OCI-LY7 (cell line): ENCODE results near the gene TMEM214. TPM values are rescaled to one million over a fixed set of nuclear protein-coding genes. Genes with fewer than 3 reads are reported as not detected.

Experiments used
- BruUV-seq: library from RNA; stranded (reverse); fragments of 400-500 nt; replicated peaks from 2 replicates; lab custom pipeline; 2021; lab: Mats Ljungman, UMichigan
- CTCF ChIA-PET: fragments of 300-600 bp; sonication (Branson Sonifier 250); formaldehyde crosslinking; loops from one replicate; lab custom pipeline; 2022; ENCODE audit warnings: antibody characterized with exemption; ENCODE audit not compliant: unreplicated experiment; lab: Charles Lee
- POLR2A ChIA-PET: fragments of 300-600 bp; sonication (Branson Sonifier 250); formaldehyde crosslinking; loops from one replicate; lab custom pipeline; 2022; ENCODE audit warnings: antibody characterized with exemption; lab: Charles Lee
- DNase-seq: peaks from one replicate; pipeline ENCODE4 v3.0.0-alpha.2; 2015; ENCODE audit warnings: low spot score
- H2AFZ ChIP-seq: fragments of 200-600 bp; sonication (generic), shearing (Covaris generic); 2 replicates; pipeline ENCODE4 v1.6.1; 2014; ENCODE audit warnings: mild to moderate bottlenecking, antibody characterized with exemption, low read length, moderate library complexity
- H3K27ac ChIP-seq: fragments of 200-600 bp; sonication (generic); 2 replicates; pipeline ENCODE4 v1.5.1; 2014; ENCODE audit warnings: mixed run types, low read depth, mild to moderate bottlenecking, moderate library complexity, low read length, inconsistent platforms; ENCODE audit not compliant: poor library complexity, severe bottlenecking
- H3K36me3 ChIP-seq: fragments of 200-600 bp; sonication (generic); 2 replicates; pipeline ENCODE4 v1.6.1; 2014; ENCODE audit warnings: mild to moderate bottlenecking, antibody characterized with exemption, low read length, moderate library complexity, mixed read lengths; ENCODE audit not compliant: insufficient read depth
- H3K4me1 ChIP-seq: fragments of 200-600 bp; sonication (generic); 2 replicates; pipeline ENCODE4 v1.5.1; 2014; ENCODE audit warnings: mild to moderate bottlenecking, low read length; ENCODE audit not compliant: insufficient read depth, poor library complexity, severe bottlenecking
- H3K4me2 ChIP-seq: fragments of 200-600 bp; sonication (generic); 2 replicates; pipeline ENCODE4 v1.6.1; 2014; ENCODE audit warnings: mild to moderate bottlenecking, low read length
- H3K4me3 ChIP-seq: fragments of 200-600 bp; sonication (generic); 2 replicates; pipeline ENCODE4 v1.5.1; 2014; ENCODE audit warnings: mild to moderate bottlenecking, low read depth, low read length; ENCODE audit not compliant: poor library complexity, severe bottlenecking
- H3K79me2 ChIP-seq: fragments of 200-600 bp; sonication (generic); 2 replicates; pipeline ENCODE4 v1.6.1; 2016; ENCODE audit warnings: low read depth, mild to moderate bottlenecking, low read length, moderate library complexity, mixed read lengths; ENCODE audit not compliant: insufficient read depth
- H3K9me2 ChIP-seq: fragments of 200-600 bp; sonication (generic); 2 replicates; pipeline ENCODE4 v1.6.1; 2016; ENCODE audit warnings: mild to moderate bottlenecking, low read length, mixed read lengths; ENCODE audit not compliant: insufficient read depth
- H3K9me3 ChIP-seq: fragments of 200-600 bp; sonication (generic); 2 replicates; pipeline ENCODE4 v1.6.1; 2014; ENCODE audit warnings: mild to moderate bottlenecking, mixed run types, low read length, mixed read lengths
- H4K20me1 ChIP-seq: fragments of 200-600 bp; sonication (generic); 2 replicates; pipeline ENCODE4 v1.6.1; 2014; ENCODE audit warnings: mild to moderate bottlenecking, antibody characterized with exemption, low read length, moderate library complexity, mixed read lengths; ENCODE audit not compliant: insufficient read depth
- EZH2phosphoT487 ChIP-seq: fragments of 200-600 bp; sonication (generic); IDR thresholded peaks from 2 replicates; pipeline ENCODE4 v1.6.1; 2018; ENCODE audit warnings: low read depth, borderline replicate concordance, mild to moderate bottlenecking, mixed run types, antibody characterized with exemption, low read length, moderate library complexity, mixed read lengths
- intact Hi-C: fragments of 100-400 bp; cut with micrococcal nuclease; formaldehyde crosslinking; loops from one replicate; pipeline ENCODE4 v1.10.0; 2022; ENCODE audit not compliant: unreplicated experiment
- total RNA-seq, 2 experiments: library from RNA; depleted of rRNA in 1 of 2; stranded (reverse); fragments of >200 nt in 1 of 2; shearing (Covaris generic) in 1 of 2; gene quantifications; 2 replicates each; pipeline ENCODE4 v1.2.3, GENCODE V29; 2014 to 2022
- TF ChIP-seq, protein P1 (sequence below): fragments of 200-600 bp; sonication (generic); conservative IDR thresholded peaks from 2 replicates; pipeline ENCODE4 v1.5.1; 2014; ENCODE audit warnings: mild to moderate bottlenecking, antibody characterized with exemption, low read length, moderate library complexity, mixed read lengths

Gene TMEM214
- total RNA-seq, 2 experiments from 2014 or later: 32.0 to 78.6 TPM

DNA sequence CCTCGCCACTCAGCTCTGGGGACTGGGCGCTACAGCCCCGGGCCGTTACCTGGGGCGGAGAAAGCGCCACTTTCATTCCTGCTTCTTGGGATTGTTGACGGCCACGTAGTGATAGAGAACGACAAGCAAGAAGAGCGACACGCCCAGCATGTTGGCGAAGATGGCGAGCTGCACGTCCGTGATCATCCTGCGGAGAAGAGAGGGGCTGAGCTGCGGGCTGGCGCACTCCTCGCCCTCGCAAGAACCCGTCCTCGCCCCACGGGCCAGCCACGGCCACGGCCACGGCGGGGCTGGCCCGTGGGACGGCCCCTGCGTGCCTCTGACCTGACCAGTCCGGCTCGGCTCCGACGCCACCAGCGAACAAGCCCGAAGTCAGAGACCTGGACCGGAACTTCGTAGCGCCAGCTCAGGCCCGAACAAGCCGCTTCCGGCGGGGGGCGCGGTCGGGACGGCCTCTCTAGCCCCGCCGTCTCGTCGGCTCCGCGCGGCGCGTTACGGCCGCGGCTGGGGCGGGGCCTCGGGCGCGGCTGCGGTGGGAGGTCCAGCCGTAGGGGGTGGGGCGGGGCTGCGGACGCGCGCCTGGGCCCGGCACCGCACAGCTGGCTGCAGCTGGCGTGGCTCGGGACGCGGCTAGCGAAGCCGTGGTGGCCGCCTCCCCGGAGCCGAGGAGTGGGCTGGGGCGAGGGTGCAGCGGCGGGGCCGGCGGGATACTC is 38.7 kb downstream of the TMEM214 start, which contains the start of gene OST4:
Gene OST4, minus strand, starts transcription at position 378 of the 713 bp plus-strand sequence.
- Histone ChIP-seq H3K79me2 (peaks cover 26% of the 10 kb centered on the region), H3K9me2 (no peaks in the 10 kb centered on the region), H3K9me3 (no peaks in the 10 kb centered on the region), H3K27ac (peak within 1 kb of the TSS; percentile 53), H3K4me3 (peak within 1 kb of the TSS; percentile 93), H3K4me2 (peak within 1 kb of the TSS; percentile 89), H3K36me3 (peaks cover 38% of the 10 kb centered on the region), H3K4me1 (peaks cover 56% of the 10 kb centered on the region), H2AFZ (peak within 1 kb of the TSS; percentile 64; the same call in 1 of the 2 replicates), H4K20me1 (0 out of 2 replicates have a peak, but pooled peaks cover 4% of the 10 kb centered on the region)
- ChIA-PET CTCF (no interaction called here), POLR2A (interaction anchor here (0.8 to 1.9 kb wide), 5 partner anchors 11 to 25 kb away, joined by 3 to 14 read pairs (median 6); partner anchors contain the start of gene AGBL5)
- TF ChIP-seq, protein P1, sequence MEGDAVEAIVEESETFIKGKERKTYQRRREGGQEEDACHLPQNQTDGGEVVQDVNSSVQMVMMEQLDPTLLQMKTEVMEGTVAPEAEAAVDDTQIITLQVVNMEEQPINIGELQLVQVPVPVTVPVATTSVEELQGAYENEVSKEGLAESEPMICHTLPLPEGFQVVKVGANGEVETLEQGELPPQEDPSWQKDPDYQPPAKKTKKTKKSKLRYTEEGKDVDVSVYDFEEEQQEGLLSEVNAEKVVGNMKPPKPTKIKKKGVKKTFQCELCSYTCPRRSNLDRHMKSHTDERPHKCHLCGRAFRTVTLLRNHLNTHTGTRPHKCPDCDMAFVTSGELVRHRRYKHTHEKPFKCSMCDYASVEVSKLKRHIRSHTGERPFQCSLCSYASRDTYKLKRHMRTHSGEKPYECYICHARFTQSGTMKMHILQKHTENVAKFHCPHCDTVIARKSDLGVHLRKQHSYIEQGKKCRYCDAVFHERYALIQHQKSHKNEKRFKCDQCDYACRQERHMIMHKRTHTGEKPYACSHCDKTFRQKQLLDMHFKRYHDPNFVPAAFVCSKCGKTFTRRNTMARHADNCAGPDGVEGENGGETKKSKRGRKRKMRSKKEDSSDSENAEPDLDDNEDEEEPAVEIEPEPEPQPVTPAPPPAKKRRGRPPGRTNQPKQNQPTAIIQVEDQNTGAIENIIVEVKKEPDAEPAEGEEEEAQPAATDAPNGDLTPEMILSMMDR: peak; percentile 53
- TF ChIP-seq EZH2phosphoT487: no peak
- BruUV-seq: no TSS peak
- peak; percentile 94 for DNase-seq
- intact Hi-C loops: loop anchor here (1.0 to 2.0 kb wide), 3 partner anchors 15 to 39 kb away; partner anchors contain the start of genes AGBL5, KHK and TMEM214

- H3K9me3 ChIP-seq: no peaks in the 10 kb centered on the region
- H3K4me1 ChIP-seq: peaks cover 64% of the 10 kb centered on the region
- H3K27ac ChIP-seq: peak overlapping the region; percentile 53
- intact Hi-C loops: loop anchor here (1.0 to 2.0 kb wide), 3 partner anchors 14 to 39 kb away; partner anchors contain the start of genes AGBL5, KHK and TMEM214
- H4K20me1 ChIP-seq: 0 out of 2 replicates have a peak, but pooled peaks cover 4% of the 10 kb centered on the region
- H3K79me2 ChIP-seq: peaks cover 26% of the 10 kb centered on the region
- TF ChIP-seq EZH2phosphoT487: no peak
- TF ChIP-seq, protein P1: no peak
- peaks cover 32% of the 10 kb centered on the region for H3K36me3 ChIP-seq
- no peak for DNase-seq
- POLR2A ChIA-PET: interaction anchor here (1.0 to 3.8 kb wide), 4 partner anchors 8 to 21 kb away, joined by 4 to 18 read pairs (median 5); partner anchors contain the start of gene AGBL5
- peak overlapping the region; percentile 13; the same call in 1 of the 2 replicates for H2AFZ ChIP-seq
- H3K4me2 ChIP-seq: peak overlapping the region; percentile 83
- no TSS peak for BruUV-seq
- no peaks in the 10 kb centered on the region for H3K9me2 ChIP-seq
- CTCF ChIA-PET: interaction anchor here (0.7 to 1.6 kb wide), 2 partner anchors 12 to 15 kb away, joined by 3 read pairs; no protein-coding TSS in a partner anchor
- H3K4me3 ChIP-seq: peak overlapping the region; percentile 93
Observed at GRCh38 chr2:27071990-27072830, 39.4 kb downstream of the TMEM214 start.
